CD4-positive, alpha-beta T cell treated with Interleukin-21 for 1 hour (primary cell): ENCODE results near the gene TNRC6A.
"Not testable (repeated sequence)": the region's sequence is repeated elsewhere in the genome, so short reads cannot be mapped to it uniquely, and the experiment has no call there.

ENCODE experiments used
- DNase-seq: peaks from one replicate; pipeline ENCODE4 v3.0.0-alpha.2; 2020

The TNRC6A gene

GRCh38 chr16:24820522-24820921 lies 91.1 kb downstream of the TNRC6A start:
- DNase-seq: no peak

GRCh38 chr16:24821129-24821528 lies 91.7 kb downstream of the TNRC6A start:
- DNase-seq: no peak

- DNase-seq: no peak
These were observed 93.1 kb downstream of the TNRC6A start for GRCh38 chr16:24822542-24822941.

- DNase-seq: no peak
These were observed 93.5 kb downstream of the TNRC6A start for GRCh38 chr16:24822974-24823373.

GRCh38 chr16:24825696-24826095 lies 96.2 kb downstream of the TNRC6A start:
- no peak for DNase-seq

- DNase-seq: no peak
These were observed 96.7 kb downstream of the TNRC6A start for GRCh38 chr16:24826096-24826690.

- no peak for DNase-seq
These were observed 97.5 kb downstream of the TNRC6A start for GRCh38 chr16:24826817-24827566.

GRCh38 chr16:24829153-24829552 lies 99.7 kb downstream of the TNRC6A start:
- DNase-seq: no peak

GRCh38 chr16:24833352-24833751 lies 103.9 kb downstream of the TNRC6A start:
- no peak for DNase-seq

GRCh38 chr16:24834459-24835335 lies 105.2 kb downstream of the TNRC6A start:
- no peak for DNase-seq

- no peak for DNase-seq
These were observed 107.4 kb downstream of the TNRC6A start for GRCh38 chr16:24836836-24837235.

GRCh38 chr16:24837969-24838368 lies 108.5 kb downstream of the TNRC6A start:
- DNase-seq: no peak

GRCh38 chr16:24838554-24839266 lies 109.3 kb downstream of the TNRC6A start:
- DNase-seq: no peak

GRCh38 chr16:24839347-24839972 lies 110.0 kb downstream of the TNRC6A start:
- no peak for DNase-seq

- DNase-seq: no peak
These were observed 111.8 kb downstream of the TNRC6A start for GRCh38 chr16:24841291-24841690.

- no peak for DNase-seq
These were observed 114.9 kb downstream of the TNRC6A start for GRCh38 chr16:24844101-24845030.

GRCh38 chr16:24845031-24845365 lies 115.5 kb downstream of the TNRC6A start:
- not testable (repeated sequence) for DNase-seq

- no peak for DNase-seq
These were observed 116.5 kb downstream of the TNRC6A start, which contains the start of gene SLC5A11 for GRCh38 chr16:24845726-24846547. TSS of gene SLC5A11 (plus strand) at chr16:24845963. CDS start at chr16:24858644, 12,681 bp downstream.

- no peak for DNase-seq
These were observed 117.3 kb downstream of the TNRC6A start for GRCh38 chr16:24846548-24847357.

- no peak for DNase-seq
These were observed 117.9 kb downstream of the TNRC6A start for GRCh38 chr16:24847358-24847664.
